Activated CD4-positive, alpha-beta memory T cell treated with anti-CD3 and anti-CD28 coated beads, Interleukin-2, amount 10 ng/mL, durations not matched to agents 7 days and 5 days (primary cell): ENCODE measurements around the gene STK32B. TPM values are rescaled to one million over a fixed set of nuclear protein-coding genes. Genes with fewer than 3 reads are reported as not detected.

Experiments used
- CTCF ChIA-PET: fragments of 350-600 bp; sonication (Branson Sonifier 250); formaldehyde crosslinking; loops from one replicate; lab custom pipeline; 2021; ENCODE audit warnings: antibody characterized with exemption, inconsistent platforms; lab: Charles Lee
- POLR2A ChIA-PET: fragments of 350-600 bp; sonication (Branson Sonifier 250); formaldehyde crosslinking; loops from one replicate; lab custom pipeline; 2021; ENCODE audit warnings: antibody characterized with exemption; lab: Charles Lee
- DNase-seq: peaks from one replicate; pipeline ENCODE4 v3.0.0-alpha.2; 2020
- H3K27ac Mint-ChIP-seq: one replicate; pipeline ENCODE4 v1.8.0; 2021; ENCODE audit warnings: mild to moderate bottlenecking, mixed read lengths
- H3K27me3 Mint-ChIP-seq: one replicate; pipeline ENCODE4 v1.8.0; 2021; ENCODE audit warnings: mixed read lengths
- H3K36me3 Mint-ChIP-seq: one replicate; pipeline ENCODE4 v1.8.0; 2021; ENCODE audit warnings: low read depth, mixed read lengths
- H3K4me1 Mint-ChIP-seq: one replicate; pipeline ENCODE4 v1.8.0; 2021; ENCODE audit warnings: mixed read lengths
- H3K4me3 Mint-ChIP-seq: one replicate; pipeline ENCODE4 v1.8.0; 2021; ENCODE audit warnings: mild to moderate bottlenecking, mixed read lengths
- H3K9me3 Mint-ChIP-seq: one replicate; pipeline ENCODE4 v1.8.0; 2021; ENCODE audit warnings: mixed read lengths
- total RNA-seq, 2 experiments: library from RNA; stranded (reverse); gene quantifications; one replicate each; pipeline ENCODE4 v1.2.3, GENCODE V29; 2021

The STK32B gene
- total RNA-seq, 2 experiments from 2014 or later: not detected

DNA sequence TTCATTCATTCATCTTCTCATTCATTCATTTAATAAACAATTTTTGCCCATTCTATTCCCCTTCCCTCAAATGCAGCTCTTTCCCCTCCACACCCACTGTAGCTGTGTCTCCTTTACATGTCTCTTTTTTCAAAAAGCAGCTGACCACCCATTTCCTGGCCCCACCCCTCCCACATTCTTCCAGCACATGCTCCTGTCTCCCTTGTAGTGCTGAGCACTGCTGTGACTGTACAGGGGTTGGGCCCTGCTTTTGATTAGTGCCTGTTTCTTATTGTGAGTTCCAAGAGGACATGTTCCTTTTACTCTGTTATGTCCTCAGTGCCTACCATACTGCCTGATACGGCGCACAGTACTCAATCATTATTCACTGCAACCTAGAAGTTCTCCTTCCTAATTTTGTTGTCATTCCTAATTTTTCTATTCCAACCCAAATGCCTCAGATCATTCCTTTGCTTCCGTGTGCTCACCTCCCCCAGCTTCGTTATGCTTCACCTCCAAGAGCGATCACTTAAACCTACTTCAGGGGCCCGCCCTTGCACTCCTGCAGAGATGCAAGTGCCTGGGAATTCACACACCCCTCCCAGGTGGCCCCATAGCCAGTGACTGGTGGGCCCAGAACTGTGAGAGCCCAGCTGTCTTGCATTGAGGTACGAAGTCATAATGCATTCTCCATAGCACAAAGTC is 152.2 kb downstream of the STK32B start:
- Mint-ChIP-seq H3K4me1 (no peaks in the 10 kb centered on the region), H3K4me3 (no peak overlapping the region), H3K9me3 (peaks cover 5% of the 10 kb centered on the region), H3K36me3 (no peaks in the 10 kb centered on the region), H3K27me3 (no peaks in the 10 kb centered on the region), H3K27ac (no peak overlapping the region)
- no peak for DNase-seq
- POLR2A ChIA-PET: no interaction called here
- CTCF ChIA-PET: no interaction called here

DNA sequence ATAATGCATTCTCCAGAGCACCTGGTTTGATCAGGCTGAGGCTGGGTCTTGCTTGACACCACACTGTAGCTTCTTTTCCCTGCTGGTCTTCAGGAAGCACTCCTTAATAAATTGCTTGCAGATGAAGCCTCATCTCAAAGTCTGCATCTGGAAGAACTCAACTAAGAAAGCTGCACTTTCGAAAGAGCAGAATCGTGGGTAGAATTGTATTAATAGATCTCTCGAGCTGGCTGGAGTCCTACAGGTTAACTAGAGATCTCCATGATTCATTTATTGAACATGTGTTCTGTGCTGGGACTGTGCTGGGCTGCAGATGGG is 152.7 kb downstream of the STK32B start:
- no peaks in the 10 kb centered on the region for H3K27me3 Mint-ChIP-seq
- CTCF ChIA-PET: no interaction called here

DNA sequence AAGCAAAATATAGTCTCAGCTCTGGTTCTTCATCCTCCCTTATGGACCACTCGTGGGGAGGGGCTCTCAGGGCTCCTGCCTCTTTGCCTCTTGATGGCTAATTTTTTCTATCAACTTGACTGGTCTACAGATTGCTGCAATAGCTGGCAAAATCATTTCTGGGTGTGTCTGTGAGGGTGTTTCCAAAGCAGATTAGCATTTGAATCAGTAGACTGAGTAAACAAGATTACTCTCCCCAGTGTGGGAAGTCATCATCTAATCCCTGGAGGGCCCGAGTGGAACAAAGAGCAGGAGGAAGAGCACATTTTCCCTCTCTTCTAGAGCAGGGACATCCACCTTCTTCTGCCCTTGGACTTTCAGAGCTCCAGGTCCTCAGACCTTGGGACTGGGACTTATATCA is 153.5 kb downstream of the STK32B start:
- no peak for DNase-seq
- Mint-ChIP-seq H3K36me3 (no peaks in the 10 kb centered on the region), H3K27ac (no peak overlapping the region), H3K9me3 (peaks cover 5% of the 10 kb centered on the region), H3K27me3 (no peaks in the 10 kb centered on the region), H3K4me1 (no peaks in the 10 kb centered on the region), H3K4me3 (no peak overlapping the region)
- ChIA-PET POLR2A (no interaction called here), CTCF (no interaction called here)

More for the DNA sequence above, 152.7 kb downstream of the STK32B start:
- DNase-seq: no peak
- Mint-ChIP-seq H3K4me3 (no peak overlapping the region), H3K27ac (no peak overlapping the region), H3K4me1 (no peaks in the 10 kb centered on the region), H3K36me3 (no peaks in the 10 kb centered on the region), H3K9me3 (peaks cover 5% of the 10 kb centered on the region)
- POLR2A ChIA-PET: no interaction called here

DNA sequence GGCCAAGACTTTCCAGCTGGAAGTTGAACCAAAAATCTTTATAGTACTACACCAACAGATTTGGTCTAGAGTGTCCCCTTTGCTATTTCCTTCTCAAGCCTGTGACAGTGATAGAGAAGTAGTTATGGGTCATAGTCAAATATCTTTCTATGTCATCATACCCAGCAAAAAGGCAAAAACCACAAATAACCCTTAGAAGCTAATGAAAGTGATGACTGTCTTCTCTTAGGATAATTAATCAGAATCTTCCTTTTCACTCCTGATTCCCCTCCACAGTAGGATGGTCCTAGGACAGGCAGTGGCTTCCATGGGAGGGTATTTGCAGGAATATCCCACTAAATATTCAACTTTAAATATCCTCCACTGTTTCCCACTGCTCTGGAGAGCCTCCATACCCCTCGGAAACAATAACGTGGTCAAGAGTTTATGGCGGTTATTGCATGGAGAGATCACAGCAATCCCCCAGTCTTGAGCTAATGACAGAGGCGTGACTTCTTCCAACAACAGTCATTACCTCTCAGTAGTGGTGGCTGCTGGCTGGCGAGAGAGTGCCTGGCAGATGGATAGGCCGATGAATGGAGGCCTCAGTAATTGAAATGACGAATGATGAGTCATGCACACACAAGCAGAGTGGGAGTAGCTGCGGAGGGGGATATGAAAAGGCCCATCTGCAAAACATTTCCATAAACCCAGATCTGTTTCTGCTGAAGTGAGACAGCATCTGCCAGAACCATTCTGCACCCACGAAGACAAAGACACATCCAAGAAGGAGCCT is 154.9 kb downstream of the STK32B start:
- ChIA-PET CTCF (no interaction called here), POLR2A (no interaction called here)
- no peak for DNase-seq
- H3K36me3 Mint-ChIP-seq: no peaks in the 10 kb centered on the region
- no peaks in the 10 kb centered on the region for H3K27me3 Mint-ChIP-seq
- no peak overlapping the region for H3K4me3 Mint-ChIP-seq
- H3K27ac Mint-ChIP-seq: no peak overlapping the region
- H3K4me1 Mint-ChIP-seq: no peaks in the 10 kb centered on the region
- H3K9me3 Mint-ChIP-seq: peaks cover 5% of the 10 kb centered on the region

DNA sequence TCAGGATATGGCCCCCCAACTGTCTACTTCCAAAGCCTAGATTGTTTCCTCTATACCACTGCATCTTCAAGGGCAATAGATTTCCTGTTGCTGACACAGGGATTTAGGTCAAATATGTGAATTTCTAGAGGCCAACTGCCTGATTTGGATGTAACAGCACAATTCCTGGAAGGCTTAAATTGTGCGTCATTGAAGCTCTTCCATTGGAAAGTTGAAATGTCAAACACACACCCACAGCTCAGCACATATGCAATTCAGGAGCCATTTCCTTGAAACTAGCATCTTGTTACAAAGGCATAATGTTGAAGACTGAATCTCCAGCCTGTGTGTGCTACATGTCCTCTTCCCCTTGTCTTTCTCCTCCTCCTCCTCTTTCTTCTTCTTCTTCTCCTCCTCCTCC is 158.6 kb downstream of the STK32B start:
- CTCF ChIA-PET: no interaction called here
- no peaks in the 10 kb centered on the region for H3K4me1 Mint-ChIP-seq
- DNase-seq: no peak

DNA sequence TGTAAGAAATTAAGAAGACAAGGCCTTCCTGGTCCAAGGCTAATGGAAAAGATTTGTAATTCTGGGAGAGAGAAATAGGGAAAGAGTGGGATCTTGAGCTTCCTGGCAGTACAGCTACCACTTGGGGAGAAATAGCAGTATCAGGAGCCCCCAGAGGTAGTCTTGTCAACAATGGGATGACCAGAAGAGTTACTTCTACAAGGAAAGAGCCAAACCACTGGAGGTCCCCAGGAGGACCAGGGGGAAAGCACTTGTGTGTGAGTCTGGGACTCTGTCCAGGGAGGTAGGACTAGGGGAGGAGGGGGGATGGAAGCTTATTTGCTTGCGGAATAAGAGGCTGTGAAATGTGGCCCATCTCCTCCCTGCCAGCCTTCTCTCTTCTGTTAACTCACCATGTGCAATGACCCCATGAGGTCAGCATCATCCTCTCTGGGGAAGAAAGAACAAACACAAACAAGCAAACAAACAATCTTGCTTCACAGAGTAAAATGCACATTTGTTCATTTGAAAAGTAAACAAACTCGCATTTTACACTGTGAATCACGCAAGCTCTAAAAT is 160.1 kb downstream of the STK32B start:
- CTCF ChIA-PET: no interaction called here

More for the DNA sequence above, 158.6 kb downstream of the STK32B start:
- Mint-ChIP-seq H3K27me3 (no peaks in the 10 kb centered on the region), H3K9me3 (peaks cover 2% of the 10 kb centered on the region), H3K36me3 (no peaks in the 10 kb centered on the region), H3K27ac (no peak overlapping the region), H3K4me3 (no peak overlapping the region)
- POLR2A ChIA-PET: no interaction called here

DNA sequence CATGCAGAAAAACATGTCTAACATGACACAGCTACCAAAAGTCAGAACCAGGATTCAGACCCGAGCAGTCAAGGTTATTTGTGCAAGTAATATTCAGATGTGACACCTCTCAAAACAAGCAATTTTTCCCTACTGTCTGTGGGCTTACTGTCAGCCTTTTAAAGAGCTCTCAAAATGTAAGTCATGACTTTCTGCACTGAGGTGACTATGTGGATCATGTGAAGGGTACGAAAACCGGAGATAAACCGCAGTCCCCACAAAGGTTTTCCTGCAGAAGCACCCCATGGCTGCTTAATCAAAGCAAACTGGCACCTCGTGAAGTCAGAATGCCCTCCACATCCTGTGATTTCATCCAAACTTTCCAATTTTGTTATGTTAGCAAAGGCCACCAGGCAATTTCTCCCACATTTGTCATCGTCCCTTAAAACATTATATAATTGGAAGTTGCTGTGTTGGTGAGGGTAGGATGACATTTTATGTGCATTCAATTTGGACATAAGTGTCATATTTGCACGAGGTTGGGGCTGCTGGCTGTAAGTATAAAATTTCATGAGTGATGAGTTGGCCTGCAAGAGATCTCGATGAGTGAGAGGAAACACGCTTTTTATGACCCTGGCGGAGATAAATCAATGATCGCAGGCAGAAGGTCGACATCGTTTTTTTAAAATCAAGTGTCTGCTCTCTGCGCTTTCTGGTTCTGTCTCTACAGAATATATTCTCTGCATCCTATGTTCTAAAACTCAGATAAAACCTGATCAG is 161.2 kb downstream of the STK32B start:
- no peak overlapping the region for H3K4me3 Mint-ChIP-seq
- CTCF ChIA-PET: no interaction called here
- POLR2A ChIA-PET: no interaction called here
- H3K9me3 Mint-ChIP-seq: no peaks in the 10 kb centered on the region
- no peaks in the 10 kb centered on the region for H3K4me1 Mint-ChIP-seq
- no peaks in the 10 kb centered on the region for H3K36me3 Mint-ChIP-seq
- H3K27ac Mint-ChIP-seq: no peak overlapping the region
- H3K27me3 Mint-ChIP-seq: no peaks in the 10 kb centered on the region
- no peak for DNase-seq

More for the DNA sequence above, 160.1 kb downstream of the STK32B start:
- DNase-seq: no peak
- Mint-ChIP-seq H3K9me3 (peaks cover 2% of the 10 kb centered on the region), H3K27me3 (no peaks in the 10 kb centered on the region), H3K36me3 (no peaks in the 10 kb centered on the region), H3K27ac (no peak overlapping the region), H3K4me3 (no peak overlapping the region), H3K4me1 (no peaks in the 10 kb centered on the region)
- POLR2A ChIA-PET: no interaction called here

DNA sequence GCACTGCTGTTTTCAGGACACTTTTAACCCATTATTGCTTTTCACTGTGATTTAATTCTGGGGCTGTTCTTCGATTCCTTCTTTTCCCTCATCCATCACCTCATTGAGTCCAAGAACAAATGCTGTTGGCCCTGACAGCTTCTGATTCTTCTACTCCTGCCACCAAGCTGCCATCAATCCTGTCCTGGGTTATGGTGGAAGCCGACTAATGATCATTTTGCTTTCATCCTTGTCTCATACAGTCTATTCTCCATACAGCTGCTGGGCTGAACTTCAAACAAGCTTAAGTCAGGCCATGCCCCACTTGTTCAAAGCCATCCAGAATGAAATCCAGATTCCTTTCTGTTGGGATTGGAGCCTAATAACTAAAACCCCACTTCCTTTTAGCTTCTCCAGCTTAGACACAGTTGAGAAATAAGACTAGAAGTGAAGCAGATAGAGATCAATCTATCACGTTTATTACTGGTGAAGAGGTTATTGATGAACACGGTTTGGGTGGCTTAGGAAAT is 161.9 kb downstream of the STK32B start:
- no peaks in the 10 kb centered on the region for H3K27me3 Mint-ChIP-seq
- no peak overlapping the region for H3K4me3 Mint-ChIP-seq
- no peaks in the 10 kb centered on the region for H3K4me1 Mint-ChIP-seq
- no peaks in the 10 kb centered on the region for H3K9me3 Mint-ChIP-seq
- H3K27ac Mint-ChIP-seq: no peak overlapping the region
- no peaks in the 10 kb centered on the region for H3K36me3 Mint-ChIP-seq
- DNase-seq: no peak
- POLR2A ChIA-PET: no interaction called here
- CTCF ChIA-PET: no interaction called here

DNA sequence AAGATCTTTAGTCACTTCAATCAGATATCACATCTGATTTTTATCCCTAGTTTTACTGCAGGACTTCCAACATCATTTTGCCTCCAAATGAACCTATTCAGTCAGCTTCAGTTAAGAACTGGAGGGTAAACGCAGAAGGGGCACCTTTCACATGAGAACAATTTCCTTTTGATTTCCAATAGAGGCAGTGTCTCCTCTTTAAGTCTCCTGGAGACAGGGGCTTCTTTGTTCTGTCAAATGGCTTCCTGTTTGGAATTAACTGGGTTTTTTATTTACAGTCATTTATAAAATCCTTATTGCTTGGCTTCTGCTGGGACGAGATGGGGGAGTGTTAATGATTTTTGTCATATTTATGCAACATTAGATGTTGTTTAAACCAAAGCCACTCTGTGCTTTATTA is 164.0 kb downstream of the STK32B start:
- Mint-ChIP-seq H3K36me3 (no peaks in the 10 kb centered on the region), H3K4me1 (no peaks in the 10 kb centered on the region), H3K27ac (no peak overlapping the region), H3K9me3 (no peaks in the 10 kb centered on the region), H3K27me3 (no peaks in the 10 kb centered on the region), H3K4me3 (no peak overlapping the region)
- ChIA-PET POLR2A (no interaction called here), CTCF (no interaction called here)
- no peak for DNase-seq

DNA sequence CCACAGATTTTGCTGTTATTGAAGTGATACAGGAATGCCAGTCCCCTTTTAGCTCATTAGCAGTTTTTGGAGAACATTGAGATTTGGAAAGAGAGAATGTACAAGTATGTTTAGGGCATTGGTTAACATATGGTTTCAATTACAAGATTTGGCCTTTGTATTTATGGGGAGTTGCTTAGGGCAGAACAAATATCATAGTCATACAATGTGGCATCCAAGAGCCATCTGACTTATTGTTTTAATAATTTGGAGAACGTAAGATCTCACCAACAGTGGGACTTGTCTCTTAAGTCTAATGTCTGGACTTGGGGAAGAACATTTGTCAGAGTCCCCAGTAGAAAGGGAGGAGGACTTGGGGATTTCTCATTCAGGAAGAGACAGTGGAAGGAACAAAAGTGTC is 166.1 kb downstream of the STK32B start:
- Mint-ChIP-seq H3K27ac (no peak overlapping the region), H3K36me3 (no peaks in the 10 kb centered on the region), H3K4me3 (no peak overlapping the region), H3K9me3 (no peaks in the 10 kb centered on the region), H3K4me1 (no peaks in the 10 kb centered on the region), H3K27me3 (no peaks in the 10 kb centered on the region)
- no peak for DNase-seq
- ChIA-PET POLR2A (no interaction called here), CTCF (no interaction called here)

DNA sequence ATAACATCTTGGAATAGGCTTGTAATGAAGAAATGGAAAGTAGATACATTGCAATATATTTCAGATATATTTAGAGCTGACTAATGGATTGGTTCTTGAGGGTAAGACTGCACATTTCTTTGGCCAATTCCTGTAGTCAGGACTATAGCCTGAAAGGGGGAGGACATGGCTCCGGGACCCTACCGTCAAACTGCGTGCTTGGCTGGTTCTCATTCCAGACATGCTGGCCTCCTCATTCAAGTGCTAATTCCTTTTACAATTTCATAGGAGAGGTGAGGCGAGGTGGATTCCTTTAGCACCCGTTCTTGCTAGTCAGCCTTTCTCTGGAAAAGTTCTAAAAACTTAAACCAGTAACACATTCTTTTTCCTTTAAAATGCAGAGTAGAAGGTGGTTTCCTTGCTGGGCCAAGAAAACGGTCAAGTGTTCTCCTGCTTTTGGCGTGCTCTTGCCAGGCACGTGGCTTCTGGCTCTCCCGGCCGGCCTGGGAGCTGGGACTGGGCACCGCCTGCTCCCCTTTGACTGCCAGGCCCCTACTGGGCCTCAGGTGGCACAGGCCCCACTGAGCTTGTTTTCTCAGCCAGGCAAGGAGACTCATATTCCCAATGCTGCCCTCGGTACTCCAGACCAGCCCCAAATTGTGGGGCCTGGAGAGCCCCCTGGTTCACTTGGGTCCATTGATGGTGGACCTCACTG is 167.2 kb downstream of the STK32B start:
- Mint-ChIP-seq H3K4me3 (no peak overlapping the region), H3K36me3 (no peaks in the 10 kb centered on the region), H3K27me3 (no peaks in the 10 kb centered on the region), H3K4me1 (no peaks in the 10 kb centered on the region), H3K9me3 (peaks cover 2% of the 10 kb centered on the region), H3K27ac (no peak overlapping the region)
- ChIA-PET CTCF (no interaction called here), POLR2A (no interaction called here)
- DNase-seq: no peak

DNA sequence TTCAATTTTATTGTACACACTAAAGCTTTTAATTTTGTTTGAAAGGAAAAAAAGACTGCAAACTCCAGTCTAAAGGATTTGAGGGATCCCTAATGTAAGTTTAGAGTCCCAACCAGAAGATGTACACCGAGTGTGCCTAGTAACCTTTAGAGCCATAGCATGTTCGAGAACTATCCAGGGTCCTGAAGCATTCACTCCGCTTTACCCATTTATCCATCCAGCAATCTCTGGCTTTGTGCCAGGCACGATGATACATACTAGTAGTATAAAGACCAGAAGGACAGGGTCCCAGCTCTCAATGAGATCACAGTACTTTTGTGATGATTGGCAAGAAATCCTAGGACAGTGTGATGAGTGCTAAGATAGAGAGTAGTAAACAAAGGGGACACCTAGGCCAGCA is 168.7 kb downstream of the STK32B start:
- ChIA-PET POLR2A (no interaction called here), CTCF (no interaction called here)
- no peaks in the 10 kb centered on the region for H3K4me1 Mint-ChIP-seq
- no peaks in the 10 kb centered on the region for H3K36me3 Mint-ChIP-seq
- H3K9me3 Mint-ChIP-seq: peaks cover 4% of the 10 kb centered on the region
- H3K27me3 Mint-ChIP-seq: no peaks in the 10 kb centered on the region
- no peak overlapping the region for H3K4me3 Mint-ChIP-seq
- no peak for DNase-seq
- no peak overlapping the region for H3K27ac Mint-ChIP-seq

DNA sequence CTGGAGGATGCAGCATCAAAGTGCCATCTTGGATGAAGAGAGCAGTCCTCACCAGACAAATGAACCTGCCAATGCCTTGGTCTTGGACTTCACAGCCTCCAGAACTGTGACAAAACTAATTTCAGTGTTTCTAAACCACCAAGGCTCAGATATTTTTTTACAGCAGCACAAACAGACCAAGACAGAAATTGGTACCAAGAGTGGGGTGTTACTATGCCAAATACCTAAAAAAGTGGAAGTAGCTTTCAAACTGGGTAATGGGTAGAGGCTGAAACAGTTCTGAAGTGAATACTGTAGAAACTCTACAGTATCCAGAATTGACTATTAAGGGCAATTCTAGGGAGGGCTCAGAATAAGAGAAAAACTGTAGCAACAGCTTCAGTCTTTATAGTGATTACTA is 170.8 kb downstream of the STK32B start:
- H3K27me3 Mint-ChIP-seq: no peaks in the 10 kb centered on the region
- no peak overlapping the region for H3K4me3 Mint-ChIP-seq
- POLR2A ChIA-PET: no interaction called here
- DNase-seq: no peak
- H3K27ac Mint-ChIP-seq: no peak overlapping the region
- H3K4me1 Mint-ChIP-seq: no peaks in the 10 kb centered on the region
- CTCF ChIA-PET: no interaction called here
- H3K36me3 Mint-ChIP-seq: no peaks in the 10 kb centered on the region
- H3K9me3 Mint-ChIP-seq: peaks cover 4% of the 10 kb centered on the region
